NK-92 treated with Interleukin-12 subunit alpha and Interleukin-12 subunit beta, amount 100 ng/mL, for 24 hours (cell line): ENCODE data around the gene USP4.
"Not testable (repeated sequence)": the region's sequence is repeated elsewhere in the genome, so short reads cannot be mapped to it uniquely, and the experiment has no call there.

Experiments used
- DNase-seq: peaks from one replicate; lab custom pipeline; 2025; lab: John Stamatoyannopoulos, UW

USP4 gene

GRCh38 chr3:49352281-49352680 lies 12.4 kb upstream of the USP4 start:
- no peak for DNase-seq

- no peak for DNase-seq
Observed at GRCh38 chr3:49351521-49352011, 11.7 kb upstream of the USP4 start.

GRCh38 chr3:49349348-49350114 lies 9.7 kb upstream of the USP4 start:
- no peak for DNase-seq

DNA sequence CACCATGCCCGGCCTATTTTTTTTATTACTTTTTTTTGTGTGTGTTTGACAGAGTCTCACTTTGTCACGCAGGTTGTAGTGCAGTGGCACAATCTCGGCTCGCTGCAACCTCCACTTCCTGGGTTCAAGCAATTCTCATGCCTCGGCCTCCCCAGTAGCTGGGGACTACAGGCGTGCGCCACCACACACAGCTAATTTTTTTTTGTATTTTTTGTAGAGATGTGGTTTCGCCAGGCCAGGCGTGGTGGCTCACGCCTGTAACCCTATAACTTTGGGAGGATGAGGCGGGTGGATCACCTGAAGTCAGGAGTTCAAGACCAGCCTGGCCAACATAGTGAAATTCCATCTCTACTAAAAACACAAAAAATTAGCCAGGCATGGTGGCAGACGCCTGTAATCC lies 8.5 kb upstream of the USP4 start:
- DNase-seq = not testable (repeated sequence)

- no peak for DNase-seq
Observed at GRCh38 chr3:49346797-49347251, 7.0 kb upstream of the USP4 start.

- no peak for DNase-seq
Observed at GRCh38 chr3:49343163-49343562, 3.3 kb upstream of the USP4 start.

GRCh38 chr3:49341996-49342395 lies 2.1 kb upstream of the USP4 start:
- DNase-seq = no peak

- DNase-seq = peak; percentile 46
Observed at GRCh38 chr3:49339581-49339940, 292 bp downstream of the USP4 start.

DNA sequence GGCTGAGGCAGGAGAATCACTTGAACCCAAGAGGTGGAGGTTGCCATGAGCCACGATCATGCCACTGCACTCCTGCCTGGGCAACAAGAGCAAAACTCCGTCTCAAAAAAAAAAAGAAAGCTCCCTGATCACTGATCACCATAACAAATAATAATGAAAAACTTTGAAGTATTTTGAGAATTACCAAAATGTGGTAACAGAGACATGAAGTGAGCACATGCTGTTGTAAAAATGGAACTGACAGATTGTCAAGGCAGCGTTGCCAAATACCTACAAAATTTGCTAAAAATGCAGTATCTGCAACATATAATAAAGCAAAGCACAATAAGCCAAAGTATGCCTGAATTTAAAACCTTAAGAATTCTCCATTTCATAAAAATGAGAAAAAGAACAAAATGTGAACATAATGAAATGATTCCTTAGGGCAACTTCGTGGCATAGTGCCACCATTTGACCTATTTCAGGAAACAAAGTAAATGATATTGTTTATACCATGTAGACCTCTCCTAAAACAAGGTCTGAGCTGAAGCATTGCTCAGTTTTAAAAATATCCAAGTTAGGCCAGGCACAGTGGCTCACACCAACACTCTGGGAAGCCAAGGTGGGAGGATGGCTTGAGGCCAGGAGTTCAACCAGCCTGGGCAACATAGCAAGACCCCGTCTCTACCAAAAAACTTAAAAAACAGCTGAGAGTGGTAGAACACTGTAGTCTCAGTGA lies 5.8 kb downstream of the USP4 start:
- DNase-seq = no peak

GRCh38 chr3:49333091-49333490 lies 6.8 kb downstream of the USP4 start:
- DNase-seq = no peak

- DNase-seq = no peak
Observed at GRCh38 chr3:49329186-49329585, 10.7 kb downstream of the USP4 start.

GRCh38 chr3:49328350-49328749 lies 11.5 kb downstream of the USP4 start:
- not testable (repeated sequence) for DNase-seq

- no peak for DNase-seq
Observed at GRCh38 chr3:49327485-49327884, 12.4 kb downstream of the USP4 start.

- no peak for DNase-seq
Observed at GRCh38 chr3:49324768-49325167, 15.1 kb downstream of the USP4 start.

- no peak for DNase-seq
Observed at GRCh38 chr3:49316696-49317457, 23.0 kb downstream of the USP4 start.

DNA sequence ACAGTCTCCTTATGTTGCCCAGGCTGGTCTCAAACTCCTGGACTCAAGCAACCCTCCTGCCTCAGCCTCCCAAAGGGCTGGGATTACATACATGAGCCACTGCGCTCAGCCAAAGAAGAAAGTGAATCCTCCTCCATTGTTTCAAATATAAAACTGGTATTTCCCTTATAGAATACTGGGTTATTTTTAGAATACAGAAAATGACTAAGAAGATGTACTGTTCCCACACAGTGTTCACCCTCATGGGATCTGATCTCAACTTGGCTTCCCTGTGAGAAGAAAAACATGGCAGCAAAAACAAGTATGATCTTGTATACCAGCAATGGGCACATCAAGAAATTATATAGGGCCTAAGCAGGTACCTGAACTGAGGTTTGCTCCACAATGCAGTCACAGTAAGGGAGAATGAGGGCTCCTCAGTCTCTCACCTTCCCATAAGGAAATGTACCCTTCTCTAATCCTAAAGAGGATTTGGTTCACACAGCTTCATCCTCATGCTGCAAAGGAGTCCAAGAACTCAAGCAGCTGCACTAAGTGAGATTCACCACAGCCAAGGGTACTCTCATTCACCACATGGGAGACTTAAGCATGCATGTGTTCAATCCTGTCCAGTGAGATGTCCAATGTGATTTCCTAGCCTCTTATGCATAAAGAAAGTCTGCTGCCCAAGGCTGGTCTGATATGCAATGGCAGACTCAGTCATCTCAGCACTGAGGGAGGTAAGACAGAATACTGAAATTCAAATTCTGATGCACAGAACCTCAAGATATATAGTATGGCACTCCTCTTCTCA lies 25.8 kb downstream of the USP4 start:
- no peak for DNase-seq

- no peak for DNase-seq
Observed at GRCh38 chr3:49311283-49311682, 28.6 kb downstream of the USP4 start.

DNA sequence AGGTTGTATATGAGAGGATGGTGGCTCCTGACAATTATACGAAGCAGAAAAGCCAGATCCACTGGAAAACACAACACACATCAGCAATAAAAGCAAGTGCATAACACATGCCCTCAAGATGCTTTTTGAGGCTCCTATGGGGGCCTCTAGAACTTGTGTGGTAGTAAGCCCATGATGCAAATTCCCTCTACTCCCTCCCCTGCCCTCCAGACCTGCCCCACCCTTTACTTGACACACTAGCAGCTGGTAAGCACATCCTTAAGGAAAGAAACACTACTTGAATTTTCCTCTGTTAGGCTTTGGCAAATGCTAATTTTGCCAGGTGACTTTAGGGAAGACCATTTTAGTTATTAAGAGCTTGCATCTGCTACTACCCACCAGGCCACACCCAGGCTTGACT lies 29.2 kb downstream of the USP4 start:
- DNase-seq = no peak

GRCh38 chr3:49305608-49306007 lies 34.2 kb downstream of the USP4 start:
- DNase-seq = no peak

DNA sequence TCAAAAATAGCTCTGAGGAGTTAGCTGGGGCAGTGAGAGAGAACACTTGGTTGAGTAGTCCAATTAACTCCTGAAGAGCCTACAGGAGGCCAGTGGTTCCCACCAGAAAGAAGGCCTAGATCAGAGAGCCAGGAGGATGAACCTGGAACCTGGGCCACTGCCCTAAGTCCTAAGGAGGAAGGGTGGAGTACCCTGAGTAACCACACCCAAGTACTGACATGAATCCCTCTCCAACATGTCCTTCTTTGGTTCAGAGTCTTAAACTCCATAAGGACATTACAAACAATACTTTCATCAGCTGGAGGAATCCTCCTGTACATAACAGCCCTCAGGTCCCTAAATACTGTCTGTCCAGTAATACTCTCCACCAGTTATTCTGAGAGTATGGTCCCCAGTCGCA lies 37.2 kb downstream of the USP4 start:
- DNase-seq = no peak

DNA sequence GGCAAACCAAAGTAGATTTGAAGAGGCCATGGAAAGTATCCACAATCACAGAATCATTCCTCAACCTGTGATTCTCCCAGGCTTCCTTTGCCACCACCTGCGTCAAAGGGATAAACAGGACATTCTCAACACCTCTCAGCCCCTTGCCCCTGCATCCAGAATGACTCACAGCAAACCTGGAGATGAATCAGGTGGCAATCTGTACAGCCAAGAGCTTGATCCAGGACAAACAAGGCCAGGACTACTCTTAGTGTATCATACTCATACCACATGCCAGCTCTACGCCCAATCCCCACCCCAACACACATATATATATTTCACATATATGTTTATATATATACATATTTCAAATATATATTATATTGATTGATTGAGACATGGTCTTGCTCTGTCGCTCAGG lies 39.3 kb downstream of the USP4 start:
- DNase-seq = no peak

DNA sequence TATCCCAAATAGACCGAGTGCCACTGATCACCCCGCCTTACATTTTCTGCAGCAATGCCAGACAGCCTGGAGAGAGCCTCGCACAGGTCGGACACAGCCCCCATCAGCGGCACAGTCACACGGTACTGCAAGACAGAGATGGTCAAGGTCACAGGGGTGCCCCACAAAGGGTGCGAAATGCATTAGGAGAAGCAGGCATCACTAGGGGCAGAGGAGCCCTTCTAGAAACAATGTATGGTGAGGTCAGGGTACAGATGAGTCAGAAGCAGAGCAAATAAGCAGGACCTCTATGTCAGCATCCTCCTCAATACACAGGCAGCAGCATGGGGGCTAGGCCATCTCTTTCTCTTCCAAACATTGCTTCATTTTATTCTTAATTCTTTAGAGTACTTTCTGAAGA lies 41.3 kb downstream of the USP4 start:
- DNase-seq = no peak
